MM.1S (cell line): ENCODE results near the gene NPR3.

ENCODE experiments used
- DNase-seq: peaks from one replicate; pipeline ENCODE4 v3.0.0-alpha.2; 2015
- H2AFZ ChIP-seq: fragments of 300-600 bp; sonication (generic); 2 replicates; pipeline ENCODE4 v1.6.0; 2016; ENCODE audit warnings: antibody characterized with exemption, low read length
- H3F3A ChIP-seq: fragments of 300-600 bp; sonication (generic); 2 replicates; pipeline ENCODE4 v1.6.1; 2016; ENCODE audit warnings: mild to moderate bottlenecking, antibody characterized with exemption, low read length, moderate library complexity, mixed read lengths; ENCODE audit not compliant: insufficient read depth
- H3K27ac ChIP-seq: fragments of 300-600 bp; sonication (generic); 2 replicates; pipeline ENCODE4 v1.5.1; 2016; ENCODE audit warnings: mild to moderate bottlenecking, low read length
- H3K27me3 ChIP-seq: fragments of 300-600 bp; sonication (generic); replicated peaks from 2 replicates; pipeline ENCODE4 v1.6.0; 2016; ENCODE audit warnings: low read length; ENCODE audit not compliant: insufficient read depth
- H3K36me3 ChIP-seq: fragments of 300-600 bp; sonication (generic); replicated peaks from 2 replicates; pipeline ENCODE4 v1.6.1; 2016; ENCODE audit warnings: mild to moderate bottlenecking, low read length, mixed read lengths; ENCODE audit not compliant: insufficient read depth
- H3K4me1 ChIP-seq: fragments of 300-600 bp; sonication (generic); 2 replicates; pipeline ENCODE4 v1.6.1; 2016; ENCODE audit warnings: low read length, mixed read lengths
- H3K4me2 ChIP-seq: fragments of 300-600 bp; sonication (generic); 2 replicates; pipeline ENCODE4 v1.6.0; 2016; ENCODE audit warnings: low read depth, low read length
- H3K4me3 ChIP-seq: fragments of 300-600 bp; sonication (generic); 2 replicates; pipeline ENCODE4 v1.5.1; 2016; ENCODE audit warnings: low read length, mixed read lengths
- H3K79me2 ChIP-seq: fragments of 300-600 bp; sonication (generic); 2 replicates; pipeline ENCODE4 v1.6.1; 2016; ENCODE audit warnings: mixed run types, low read length, mixed read lengths
- H3K9ac ChIP-seq: fragments of 300-600 bp; sonication (generic); 2 replicates; pipeline ENCODE4 v1.6.1; 2016; ENCODE audit warnings: low read length, mixed read lengths
- H3K9me2 ChIP-seq: fragments of 300-600 bp; sonication (generic); replicated peaks from 2 replicates; pipeline ENCODE4 v1.6.1; 2016; ENCODE audit warnings: mild to moderate bottlenecking, low read length, mixed read lengths; ENCODE audit not compliant: insufficient read depth
- H3K9me3 ChIP-seq: fragments of 300-600 bp; sonication (generic); replicated peaks from 2 replicates; pipeline ENCODE4 v1.6.1; 2016; ENCODE audit warnings: mild to moderate bottlenecking, low read length, mixed read lengths; ENCODE audit not compliant: insufficient read depth
- H4K20me1 ChIP-seq: fragments of 300-600 bp; sonication (generic); 2 replicates; pipeline ENCODE4 v1.6.1; 2016; ENCODE audit warnings: mild to moderate bottlenecking, low read length, moderate library complexity, mixed read lengths; ENCODE audit not compliant: insufficient read depth
- EZH2 ChIP-seq: fragments of 300-600 bp; sonication (generic); optimal IDR thresholded peaks from 2 replicates; pipeline ENCODE3; 2017; ENCODE audit warnings: low read depth, mild to moderate bottlenecking, antibody characterized with exemption, low read length, mixed read lengths
- EZH2phosphoT487 ChIP-seq: fragments of 300-600 bp; sonication (generic); IDR thresholded peaks from 2 replicates; pipeline ENCODE4 v1.6.1; 2018; ENCODE audit warnings: antibody characterized with exemption, low read length
- TF ChIP-seq, protein P1 (sequence below): fragments of 300-600 bp; sonication (generic); IDR thresholded peaks from 2 replicates; pipeline ENCODE4 v1.5.1; 2016; ENCODE audit warnings: antibody characterized with exemption, low read length, mixed read lengths

NPR3 gene

GRCh38 chr5:32745317-32745716 lies 34.2 kb downstream of the NPR3 start:
- Histone ChIP-seq H3K9ac (no peak overlapping the region), H3K9me2 (no peaks in the 10 kb centered on the region), H3K27ac (no peak overlapping the region), H3K4me1 (no peaks in the 10 kb centered on the region), H3K79me2 (no peaks in the 10 kb centered on the region), H2AFZ (no peak overlapping the region), H3F3A (no peaks in the 10 kb centered on the region), H3K4me2 (no peak overlapping the region), H4K20me1 (no peaks in the 10 kb centered on the region), H3K4me3 (no peak overlapping the region), H3K27me3 (no peaks in the 10 kb centered on the region), H3K9me3 (0 out of 2 replicates have a peak, but pooled peaks cover 4% of the 10 kb centered on the region), H3K36me3 (no peaks in the 10 kb centered on the region)
- DNase-seq = no peak
- no peak for TF ChIP-seq EZH2phosphoT487
- TF ChIP-seq EZH2 = no peak
- TF ChIP-seq, protein P1, sequence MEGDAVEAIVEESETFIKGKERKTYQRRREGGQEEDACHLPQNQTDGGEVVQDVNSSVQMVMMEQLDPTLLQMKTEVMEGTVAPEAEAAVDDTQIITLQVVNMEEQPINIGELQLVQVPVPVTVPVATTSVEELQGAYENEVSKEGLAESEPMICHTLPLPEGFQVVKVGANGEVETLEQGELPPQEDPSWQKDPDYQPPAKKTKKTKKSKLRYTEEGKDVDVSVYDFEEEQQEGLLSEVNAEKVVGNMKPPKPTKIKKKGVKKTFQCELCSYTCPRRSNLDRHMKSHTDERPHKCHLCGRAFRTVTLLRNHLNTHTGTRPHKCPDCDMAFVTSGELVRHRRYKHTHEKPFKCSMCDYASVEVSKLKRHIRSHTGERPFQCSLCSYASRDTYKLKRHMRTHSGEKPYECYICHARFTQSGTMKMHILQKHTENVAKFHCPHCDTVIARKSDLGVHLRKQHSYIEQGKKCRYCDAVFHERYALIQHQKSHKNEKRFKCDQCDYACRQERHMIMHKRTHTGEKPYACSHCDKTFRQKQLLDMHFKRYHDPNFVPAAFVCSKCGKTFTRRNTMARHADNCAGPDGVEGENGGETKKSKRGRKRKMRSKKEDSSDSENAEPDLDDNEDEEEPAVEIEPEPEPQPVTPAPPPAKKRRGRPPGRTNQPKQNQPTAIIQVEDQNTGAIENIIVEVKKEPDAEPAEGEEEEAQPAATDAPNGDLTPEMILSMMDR = no peak

DNA sequence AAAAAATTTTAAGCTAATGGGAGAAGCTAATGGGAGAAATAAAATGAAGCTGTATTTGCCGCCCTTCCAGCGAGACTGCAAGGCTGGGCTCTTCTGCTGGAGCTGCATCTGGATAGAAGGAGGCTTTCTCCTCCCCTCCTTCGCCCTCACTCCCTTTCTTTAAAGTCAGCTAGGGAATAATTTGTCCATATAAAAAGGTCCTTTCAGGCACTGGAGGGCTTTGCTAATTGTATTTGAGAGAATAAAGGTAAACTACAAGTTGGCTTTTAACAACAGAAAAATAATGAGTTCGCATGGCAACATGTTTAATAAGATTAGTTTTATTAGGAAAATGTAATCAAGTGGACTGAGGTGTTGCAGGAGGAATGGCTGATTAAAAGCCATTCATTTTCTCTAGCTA lies 41.3 kb downstream of the NPR3 start:
- Histone ChIP-seq H3K4me3 (no peak overlapping the region), H3K4me2 (no peak overlapping the region), H2AFZ (no peak overlapping the region), H3K36me3 (no peaks in the 10 kb centered on the region), H4K20me1 (no peaks in the 10 kb centered on the region), H3K27ac (no peak overlapping the region), H3K9ac (no peak overlapping the region), H3K9me2 (no peaks in the 10 kb centered on the region), H3K4me1 (no peaks in the 10 kb centered on the region), H3K27me3 (no peaks in the 10 kb centered on the region), H3K9me3 (0 out of 2 replicates have a peak, but pooled peaks cover 4% of the 10 kb centered on the region), H3K79me2 (no peaks in the 10 kb centered on the region), H3F3A (no peaks in the 10 kb centered on the region)
- no peak for TF ChIP-seq EZH2
- TF ChIP-seq, protein P1 = no peak
- TF ChIP-seq EZH2phosphoT487 = no peak
- no peak for DNase-seq

GRCh38 chr5:32753051-32753450 lies 41.9 kb downstream of the NPR3 start:
- Histone ChIP-seq H3K27me3 (no peaks in the 10 kb centered on the region), H3K4me2 (no peak overlapping the region), H3K4me3 (no peak overlapping the region), H3K9me2 (no peaks in the 10 kb centered on the region), H3K79me2 (no peaks in the 10 kb centered on the region), H3K36me3 (no peaks in the 10 kb centered on the region), H3K4me1 (no peaks in the 10 kb centered on the region), H3F3A (no peaks in the 10 kb centered on the region), H2AFZ (no peak overlapping the region), H4K20me1 (no peaks in the 10 kb centered on the region), H3K27ac (no peak overlapping the region), H3K9ac (no peak overlapping the region), H3K9me3 (0 out of 2 replicates have a peak, but pooled peaks cover 4% of the 10 kb centered on the region)
- no peak for DNase-seq
- TF ChIP-seq EZH2 = no peak
- TF ChIP-seq, protein P1 = no peak
- TF ChIP-seq EZH2phosphoT487 = no peak
